Measurements from ENCODE around the gene PZP.
"Not testable (repeated sequence)": the region's sequence is repeated elsewhere in the genome, so short reads cannot be mapped to it uniquely, and the experiment has no call there.

PZP gene

DNA sequence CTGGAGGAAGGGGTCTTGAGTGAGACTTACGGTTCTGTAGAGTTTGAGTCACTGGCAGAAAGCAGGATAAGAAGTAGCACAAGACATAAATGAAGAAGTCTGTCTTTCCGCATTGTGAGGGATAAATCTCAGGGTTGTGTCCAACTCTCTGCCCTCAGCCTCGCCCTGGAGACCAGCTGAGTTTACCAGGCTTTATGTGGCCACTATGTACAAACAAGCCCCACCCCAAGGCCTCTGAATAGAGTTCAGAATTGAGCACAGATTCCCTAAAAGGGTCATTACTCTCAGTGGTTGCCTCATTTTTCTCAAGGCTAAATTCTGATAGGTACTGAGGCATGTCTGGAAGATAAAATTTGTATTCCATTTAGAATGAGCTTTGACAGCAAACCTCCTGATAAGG lies at the start of gene PZP:
TSS of gene PZP (minus strand) at position 167 of the 400 bp plus-strand sequence. CDS start at position 113, 54 bp downstream.
- DNase-seq (ENCODE audit: low read depth), result no peak

DNA sequence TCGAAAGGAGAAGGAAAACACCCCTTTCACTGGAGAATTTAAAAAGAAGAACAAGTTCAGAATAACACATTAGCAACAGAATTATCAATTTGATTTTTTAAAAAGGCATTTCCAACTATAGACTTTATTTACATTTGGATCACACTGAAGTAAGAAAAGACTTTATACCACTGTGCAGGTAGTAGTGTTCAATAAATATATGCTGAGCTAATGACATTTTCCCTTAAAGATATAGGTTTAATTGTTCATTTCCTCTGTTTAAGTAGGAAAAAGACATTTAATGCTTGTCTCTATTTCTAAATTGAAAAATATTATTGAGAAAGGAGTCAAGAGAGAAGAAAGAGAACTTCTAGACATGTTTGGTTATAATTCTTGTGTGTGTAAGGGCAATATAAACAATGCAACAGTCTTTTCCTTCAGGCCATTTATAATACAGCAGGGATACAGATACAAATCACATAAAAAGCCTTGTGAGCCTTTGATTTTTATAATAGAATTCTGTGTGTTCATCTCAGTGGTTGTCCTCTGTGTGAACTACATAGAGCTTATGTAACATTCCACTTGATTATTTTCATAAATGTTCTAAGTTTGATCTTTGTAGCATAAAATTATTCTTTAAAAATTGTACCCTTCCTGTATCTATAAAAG lies 48.7 kb upstream of the PZP start:
- no peak for DNase-seq (ENCODE audit: low read depth)

DNA sequence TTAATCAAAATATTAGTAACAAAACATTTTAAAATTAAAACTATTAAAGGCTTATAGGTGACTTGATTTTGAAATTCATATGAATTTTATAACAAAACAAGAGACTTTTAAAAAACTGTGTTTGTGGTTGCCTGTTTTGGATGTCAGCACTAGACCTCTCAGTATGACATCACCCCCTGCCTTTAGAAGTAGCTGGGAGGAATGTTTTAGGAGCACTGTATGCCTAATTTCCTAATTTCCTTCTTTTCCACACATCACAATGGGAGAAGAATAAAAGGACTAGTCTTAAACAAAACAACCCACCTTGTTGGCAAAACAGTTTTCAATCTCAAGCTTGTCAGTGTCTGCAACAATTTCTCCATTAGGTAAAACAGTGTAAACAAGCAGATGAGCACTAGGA lies 48.1 kb upstream of the PZP start:
- DNase-seq (ENCODE audit: low read depth), result no peak

DNA sequence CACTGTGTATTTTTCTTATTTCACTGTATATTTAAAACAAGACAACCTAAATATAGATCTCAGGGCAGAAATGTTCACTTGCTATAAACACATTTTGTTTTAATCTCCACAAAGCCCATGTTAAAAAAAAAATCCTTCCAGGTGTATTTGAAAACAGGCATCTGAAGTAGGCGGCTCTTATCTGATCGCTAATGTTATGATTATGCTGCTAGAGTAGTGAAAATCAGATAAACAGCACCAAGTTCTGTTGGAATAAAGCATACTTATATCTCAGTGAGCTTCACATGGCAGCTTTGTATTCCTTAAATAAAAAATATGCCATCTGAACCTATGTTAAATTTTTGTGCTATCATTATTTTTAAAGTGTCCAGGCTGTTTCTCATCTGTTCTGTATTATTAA lies 47.6 kb upstream of the PZP start:
- DNase-seq (ENCODE audit: low read depth), result no peak

DNA sequence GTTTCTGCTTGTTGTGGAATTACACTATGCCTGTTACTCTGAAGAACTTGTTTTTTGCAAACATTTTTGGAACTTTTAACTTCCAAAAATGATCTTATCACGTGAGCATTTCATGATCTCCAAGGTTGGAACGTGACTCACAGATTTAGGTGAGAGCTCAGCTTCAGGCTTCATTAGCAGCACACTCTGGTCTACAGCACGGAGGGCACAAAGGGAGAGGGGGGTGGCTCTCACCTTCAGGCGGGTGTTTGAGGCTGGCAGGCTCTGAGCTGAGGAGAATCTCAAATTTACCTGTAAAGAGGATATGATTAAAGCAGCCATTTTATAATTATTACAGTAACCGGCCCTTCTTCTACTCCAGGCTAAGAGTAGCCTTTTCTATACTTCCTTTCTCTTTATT lies 45.3 kb upstream of the PZP start:
- no peak for DNase-seq (ENCODE audit: low read depth)

DNA sequence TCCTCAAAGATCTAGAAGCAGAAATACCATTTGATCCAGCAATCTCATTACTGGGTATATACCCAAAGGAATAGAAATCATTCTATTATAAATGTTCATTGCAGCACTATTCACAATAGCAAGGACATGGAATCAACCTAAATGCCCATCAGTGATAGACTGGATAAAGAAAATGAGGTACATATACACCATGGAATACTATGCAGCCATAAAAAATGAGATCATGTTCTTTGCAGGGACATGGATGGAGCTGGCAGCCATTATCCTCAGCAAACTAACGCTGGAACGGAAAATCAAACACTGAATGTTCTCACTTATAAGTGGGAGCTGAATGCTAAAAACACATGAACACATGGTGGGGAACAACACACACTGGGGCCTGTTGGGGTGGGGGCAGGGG lies 44.6 kb upstream of the PZP start:
- DNase-seq (ENCODE audit: low read depth), result not testable (repeated sequence)

GRCh38 chr12:9252256-9252655 lies 44.1 kb upstream of the PZP start:
- no peak for DNase-seq (ENCODE audit: low read depth)

- no peak for DNase-seq (ENCODE audit: low read depth)
Measured at GRCh38 chr12:9248435-9248834, 40.2 kb upstream of the PZP start.

- no peak for DNase-seq (ENCODE audit: low read depth)
Measured at GRCh38 chr12:9244894-9245293, 36.7 kb upstream of the PZP start.

GRCh38 chr12:9243999-9244649 lies 35.9 kb upstream of the PZP start:
- no peak for DNase-seq (ENCODE audit: low read depth)

GRCh38 chr12:9241301-9241700 lies 33.1 kb upstream of the PZP start:
- no peak for DNase-seq (ENCODE audit: low read depth)

DNA sequence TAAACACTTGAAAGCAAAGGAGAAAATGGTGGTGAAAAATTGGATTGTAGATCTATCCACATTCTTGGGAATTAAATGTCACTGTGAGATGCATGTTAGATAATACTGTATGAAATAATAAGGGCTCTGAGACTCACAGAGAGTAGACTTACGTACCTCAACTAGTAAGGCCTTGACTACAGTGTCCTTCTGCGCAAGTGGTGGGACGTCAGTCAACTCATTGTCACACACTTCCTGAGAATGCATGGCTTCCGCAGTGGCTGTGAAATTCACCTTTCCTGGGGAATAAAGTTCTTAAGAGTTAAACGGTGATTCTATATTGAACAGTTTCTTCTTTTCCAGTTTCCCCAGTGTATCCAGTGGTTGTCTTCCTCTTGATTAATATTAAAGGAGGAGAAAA lies 32.6 kb upstream of the PZP start:
- DNase-seq (ENCODE audit: low read depth), result no peak

DNA sequence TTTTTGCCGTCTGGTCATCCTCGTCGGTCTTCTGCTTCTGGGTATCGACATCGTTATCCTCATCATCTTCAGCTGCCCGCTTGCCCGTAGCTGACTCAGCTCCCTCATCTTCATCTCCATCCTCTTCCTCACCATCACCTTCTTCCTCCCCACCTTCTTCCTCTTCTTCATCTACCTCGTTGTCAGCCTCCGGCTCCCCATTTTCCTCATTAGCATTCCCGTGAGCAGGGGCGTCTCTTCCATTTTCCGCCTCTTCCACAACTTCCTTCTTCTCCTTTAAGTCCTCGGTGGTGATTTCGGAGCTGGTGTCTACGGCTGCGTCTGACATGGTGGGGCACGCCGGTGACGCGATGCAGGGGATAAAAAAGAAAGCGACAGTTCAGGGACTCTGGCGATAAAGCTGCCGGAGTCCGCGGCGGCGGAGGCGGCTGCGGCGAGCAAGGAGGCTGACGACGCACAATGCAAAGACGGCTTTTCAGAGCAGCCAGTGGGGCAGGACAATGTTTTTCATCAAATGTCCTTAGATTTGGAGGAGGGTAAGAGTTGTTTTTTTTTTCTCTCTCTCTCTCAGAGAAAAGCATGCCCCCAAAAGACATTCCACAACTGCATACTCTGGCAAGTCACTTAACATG lies 31.9 kb upstream of the PZP start:
- DNase-seq (ENCODE audit: low read depth), result not testable (repeated sequence)

GRCh38 chr12:9237286-9237685 lies 29.1 kb upstream of the PZP start:
- no peak for DNase-seq (ENCODE audit: low read depth)

- no peak for DNase-seq (ENCODE audit: low read depth)
Measured at GRCh38 chr12:9235519-9235918, 27.3 kb upstream of the PZP start.

- no peak for DNase-seq (ENCODE audit: low read depth)
Measured at GRCh38 chr12:9227950-9228349, 19.8 kb upstream of the PZP start.

DNA sequence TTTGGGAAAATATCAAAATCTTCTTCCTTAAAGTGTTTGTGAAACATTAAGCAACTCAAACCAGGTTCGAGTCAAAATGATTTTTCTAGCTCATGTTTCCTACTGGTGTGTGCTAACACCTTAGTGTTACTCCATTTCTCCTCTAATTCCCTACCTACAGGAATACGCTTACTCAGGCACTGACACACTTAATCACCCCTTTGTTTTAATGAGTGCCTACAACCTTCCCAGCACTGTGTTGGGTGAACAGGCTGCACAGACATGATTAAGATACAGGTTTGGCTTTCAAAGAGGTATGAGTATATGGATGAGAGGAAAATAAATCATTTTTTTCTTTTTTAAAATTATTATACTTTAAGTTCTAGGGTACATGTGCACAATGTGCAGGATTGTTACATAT lies 15.6 kb upstream of the PZP start:
- no peak for DNase-seq (ENCODE audit: low read depth)

GRCh38 chr12:9221483-9221882 lies 13.3 kb upstream of the PZP start:
- DNase-seq (ENCODE audit: low read depth), result no peak

- not testable (repeated sequence) for DNase-seq (ENCODE audit: low read depth)
Measured at GRCh38 chr12:9221011-9221410, 12.8 kb upstream of the PZP start.

DNA sequence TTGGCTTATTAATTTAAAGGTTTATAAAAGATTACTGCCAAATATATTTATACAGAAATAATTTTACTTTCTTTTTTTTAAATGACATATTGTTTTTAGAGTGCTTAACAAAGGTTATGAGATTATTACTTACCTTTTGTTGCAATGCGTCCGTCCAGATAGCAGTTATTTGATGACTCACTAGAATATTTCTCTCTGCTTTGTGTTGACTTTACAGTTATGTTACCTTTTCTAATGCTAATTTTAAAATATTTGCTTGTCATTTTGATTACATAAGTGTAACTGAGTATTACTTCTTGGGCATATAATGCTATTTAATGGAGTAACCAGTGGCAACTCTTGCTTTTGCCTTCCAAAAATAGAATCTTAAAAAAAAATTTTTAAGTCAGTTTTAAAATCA lies 6.3 kb upstream of the PZP start:
- no peak for DNase-seq (ENCODE audit: low read depth)

DNA sequence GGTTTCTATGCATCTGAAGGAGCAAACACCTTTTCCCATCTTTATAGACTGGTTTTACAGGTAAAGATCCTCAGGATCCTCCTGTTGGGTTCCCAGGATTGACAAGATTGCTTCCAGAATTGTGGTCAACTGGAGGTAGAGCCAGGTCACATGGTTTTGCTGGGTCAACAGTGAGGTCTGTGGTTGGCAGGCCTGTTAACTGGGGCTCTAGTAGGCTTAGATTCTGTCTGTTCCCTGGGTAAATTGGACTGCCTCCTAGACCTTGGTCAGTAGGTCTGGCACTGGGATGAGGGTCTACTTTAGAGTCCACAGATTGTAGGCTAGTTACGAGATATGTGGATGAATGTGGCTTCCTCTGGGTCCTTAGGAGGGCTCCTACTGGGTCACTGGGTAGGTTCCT lies 3.5 kb upstream of the PZP start:
- no peak for DNase-seq (ENCODE audit: low read depth)

- no peak for DNase-seq (ENCODE audit: low read depth)
Measured at GRCh38 chr12:9204380-9204779, 3.8 kb downstream of the PZP start.

DNA sequence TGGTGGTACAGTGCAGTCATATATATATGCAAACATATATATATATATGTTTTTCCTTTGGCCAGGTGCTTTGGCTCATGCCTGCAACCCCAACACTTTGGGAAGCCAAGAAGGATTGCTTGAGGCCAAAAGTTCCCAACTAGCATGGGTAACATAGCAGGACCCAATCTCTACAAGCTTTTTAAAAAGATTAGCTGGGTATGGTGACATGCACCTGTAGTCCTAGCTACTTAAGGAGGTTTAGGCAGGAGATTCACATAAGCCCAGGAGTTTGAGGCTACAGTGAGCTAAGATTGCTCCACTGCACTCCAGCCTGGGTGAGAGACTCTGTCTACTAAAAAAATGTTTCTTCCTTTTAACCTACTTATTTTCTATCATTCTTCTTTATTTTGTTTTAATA lies 10.2 kb downstream of the PZP start:
- DNase-seq (ENCODE audit: low read depth), result no peak

DNA sequence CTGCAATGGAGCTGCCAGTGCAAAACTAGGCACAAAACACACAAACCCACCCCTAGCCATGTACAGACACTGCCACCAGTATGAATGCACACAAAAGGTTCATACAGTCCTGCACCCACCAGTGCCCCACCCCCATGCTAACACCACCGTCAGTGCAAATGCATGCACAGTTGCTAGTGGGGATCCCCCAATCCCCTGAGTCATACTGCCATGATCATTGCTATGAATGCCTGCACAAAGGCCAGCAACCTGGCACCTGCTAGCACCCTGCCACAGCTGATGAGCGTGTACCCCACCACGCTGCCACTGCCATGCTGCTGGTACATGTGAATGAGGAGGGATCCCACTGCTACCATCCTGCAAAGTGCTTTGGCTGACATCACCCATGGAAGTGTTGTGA lies 23.9 kb downstream of the PZP start:
- no peak for DNase-seq (ENCODE audit: low read depth)

Data from HS-27A (cell line).